ENCODE measurements around the gene PRPF8.

PRPF8 gene

GRCh38 chr17:1601571-1601970, 83.1 kb downstream of the PRPF8 start:
- DNase-seq = no peak

All from anterior cingulate cortex (tissue), 58 donors.